AG04450 (cell line): ENCODE measurements around the gene AKAP12. TPM values are rescaled to one million over a fixed set of nuclear protein-coding genes. Genes with fewer than 3 reads are reported as not detected.

Source experiments
- CTCF ChIA-PET: fragments of 300-600, 350-600 bp; formaldehyde crosslinking; extraction: SDS; loops from one replicate; lab custom pipeline; 2022; ENCODE audit warnings: antibody characterized with exemption, inconsistent platforms; lab: Charles Lee
- POLR2A ChIA-PET: fragments of 350-600 bp; formaldehyde crosslinking; extraction: SDS; loops from one replicate; lab custom pipeline; 2021; ENCODE audit warnings: antibody characterized with exemption, inconsistent platforms; lab: Yijun Ruan, JAX
- DNase-seq: peaks from one replicate; pipeline ENCODE4 v3.0.0-alpha.2; 2011; ENCODE audit warnings: low read depth, low spot score
- H3K27ac ChIP-seq: one replicate; pipeline ENCODE4 v1.5.1; 2012; ENCODE audit warnings: low read depth, low read length, control low read depth
- H3K27me3 ChIP-seq: one replicate; pipeline ENCODE4 v1.6.0; 2012; ENCODE audit warnings: low read length; ENCODE audit not compliant: control insufficient read depth, insufficient read depth
- H3K4me3 ChIP-seq: 2 replicates; pipeline ENCODE4 v1.5.1; 2011; ENCODE audit warnings: mild to moderate bottlenecking, low read depth, low read length, control low read depth
- H3K9me3 ChIP-seq: 2 replicates; pipeline ENCODE4 v1.5.1; 2012; ENCODE audit warnings: low read length; ENCODE audit not compliant: control insufficient read depth, insufficient read depth
- polyA plus RNA-seq: library from polyadenylated mRNA; depleted of rRNA; stranded (reverse); fragments of >200 nt; gene quantifications from 2 replicates; pipeline ENCODE4 v1.2.3, GENCODE V29; 2011
- TF ChIP-seq, protein P1 (sequence below): IDR thresholded peaks from 2 replicates; pipeline ENCODE4 v1.5.1; 2011; ENCODE audit warnings: low read depth, low read length, control low read depth, inconsistent platforms

The AKAP12 gene
- polyA plus RNA-seq, 1 experiment = 73.2 TPM

DNA sequence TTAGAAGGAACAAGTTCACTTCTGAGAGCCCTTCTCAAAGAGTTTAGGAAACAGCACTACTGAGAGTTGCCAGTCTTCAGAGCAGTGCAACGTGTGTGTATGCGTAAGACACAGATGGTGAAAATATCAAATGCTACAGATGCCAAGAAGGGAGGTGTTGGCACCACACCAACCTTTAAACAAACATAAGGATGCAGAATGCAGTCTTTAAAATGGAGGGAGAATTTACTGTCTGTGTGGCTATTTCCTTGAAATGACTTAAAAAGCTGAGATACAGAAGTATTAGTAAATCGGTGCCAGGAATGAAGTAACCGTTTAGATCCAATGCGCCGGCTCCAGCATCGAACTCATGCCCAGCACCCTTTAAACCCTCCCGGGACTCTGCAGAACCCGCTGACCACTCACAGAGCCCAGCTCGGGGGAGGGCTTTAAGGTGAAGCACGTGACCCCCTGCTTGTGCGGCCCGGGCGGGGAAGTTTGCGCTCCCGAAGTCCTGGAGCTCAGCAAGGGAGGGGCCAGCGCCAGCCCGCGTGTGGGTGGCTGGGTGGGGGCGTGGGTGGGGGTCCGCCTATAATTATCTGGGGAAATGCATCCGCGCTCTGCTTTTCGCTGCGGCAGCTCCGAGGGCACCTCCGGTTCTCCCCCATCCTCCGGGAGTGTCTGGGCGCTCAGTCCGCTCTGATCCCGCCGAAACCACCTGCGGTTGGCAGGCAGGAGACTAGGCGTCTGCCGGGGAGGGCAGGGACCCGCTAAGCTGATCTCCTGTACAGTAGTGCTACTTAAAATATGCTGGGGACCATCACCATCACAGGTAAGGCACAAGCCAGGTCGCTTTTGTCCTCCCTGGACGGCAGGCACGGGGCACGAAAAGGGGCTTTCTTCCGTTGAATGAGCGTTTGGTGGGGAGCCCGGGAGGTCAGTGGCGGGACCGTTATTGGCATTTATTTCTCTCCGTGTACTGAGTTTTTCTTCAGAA, 85.6 kb downstream of the AKAP12 start:
- CTCF ChIA-PET = interaction anchor here (0.6 to 5.9 kb wide), 57 partner anchors 8 to 1155 kb away, joined by 3 to 158 read pairs (median 6); partner anchors contain the start of gene AKAP12
- H3K4me3 ChIP-seq = peak overlapping the region; percentile 86
- H3K27ac ChIP-seq = peak overlapping the region; percentile 21
- DNase-seq = no peak
- no peaks in the 10 kb centered on the region; the same call in 1 of the 2 replicates for H3K9me3 ChIP-seq
- POLR2A ChIA-PET = interaction anchor here (0.6 to 1.1 kb wide), 6 partner anchors 10 to 374 kb away, joined by 3 to 9 read pairs (median 4); partner anchors contain the start of gene AKAP12
- no peaks in the 10 kb centered on the region for H3K27me3 ChIP-seq
- TF ChIP-seq, protein P1, sequence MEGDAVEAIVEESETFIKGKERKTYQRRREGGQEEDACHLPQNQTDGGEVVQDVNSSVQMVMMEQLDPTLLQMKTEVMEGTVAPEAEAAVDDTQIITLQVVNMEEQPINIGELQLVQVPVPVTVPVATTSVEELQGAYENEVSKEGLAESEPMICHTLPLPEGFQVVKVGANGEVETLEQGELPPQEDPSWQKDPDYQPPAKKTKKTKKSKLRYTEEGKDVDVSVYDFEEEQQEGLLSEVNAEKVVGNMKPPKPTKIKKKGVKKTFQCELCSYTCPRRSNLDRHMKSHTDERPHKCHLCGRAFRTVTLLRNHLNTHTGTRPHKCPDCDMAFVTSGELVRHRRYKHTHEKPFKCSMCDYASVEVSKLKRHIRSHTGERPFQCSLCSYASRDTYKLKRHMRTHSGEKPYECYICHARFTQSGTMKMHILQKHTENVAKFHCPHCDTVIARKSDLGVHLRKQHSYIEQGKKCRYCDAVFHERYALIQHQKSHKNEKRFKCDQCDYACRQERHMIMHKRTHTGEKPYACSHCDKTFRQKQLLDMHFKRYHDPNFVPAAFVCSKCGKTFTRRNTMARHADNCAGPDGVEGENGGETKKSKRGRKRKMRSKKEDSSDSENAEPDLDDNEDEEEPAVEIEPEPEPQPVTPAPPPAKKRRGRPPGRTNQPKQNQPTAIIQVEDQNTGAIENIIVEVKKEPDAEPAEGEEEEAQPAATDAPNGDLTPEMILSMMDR = no peak

GRCh38 chr6:151326116-151326825, 86.5 kb downstream of the AKAP12 start:
- TF ChIP-seq, protein P1 = no peak
- no peaks in the 10 kb centered on the region for H3K27me3 ChIP-seq
- ChIA-PET POLR2A (interaction anchor here (0.6 to 1.1 kb wide), 4 partner anchors 69 to 1531 kb away, joined by 3 to 5 read pairs (median 3); no protein-coding TSS in a partner anchor), CTCF (interaction anchor here (0.6 to 5.9 kb wide), 12 partner anchors 8 to 509 kb away, joined by 3 to 158 read pairs (median 4); no protein-coding TSS in a partner anchor)
- peak overlapping the region; percentile 21 for H3K27ac ChIP-seq
- H3K9me3 ChIP-seq = no peaks in the 10 kb centered on the region; the same call in 1 of the 2 replicates
- H3K4me3 ChIP-seq = peak overlapping the region; percentile 86
- no peak for DNase-seq

- ChIA-PET CTCF (interaction anchor here (2.0 to 5.9 kb wide), 4 partner anchors 8 to 435 kb away, joined by 7 to 158 read pairs (median 84); no protein-coding TSS in a partner anchor), POLR2A (interaction anchor here (0.7 kb wide), 1 partner anchor 298 kb away, joined by 4 read pairs; no protein-coding TSS in a partner anchor)
- no peak for DNase-seq
- TF ChIP-seq, protein P1 = no peak
- Histone ChIP-seq H3K9me3 (no peaks in the 10 kb centered on the region; the same call in 1 of the 2 replicates), H3K27ac (no peak overlapping the region), H3K4me3 (peak overlapping the region; percentile 18; the same call in 1 of the 2 replicates), H3K27me3 (no peaks in the 10 kb centered on the region)
Measured at GRCh38 chr6:151327101-151327500, 87.3 kb downstream of the AKAP12 start.

DNA sequence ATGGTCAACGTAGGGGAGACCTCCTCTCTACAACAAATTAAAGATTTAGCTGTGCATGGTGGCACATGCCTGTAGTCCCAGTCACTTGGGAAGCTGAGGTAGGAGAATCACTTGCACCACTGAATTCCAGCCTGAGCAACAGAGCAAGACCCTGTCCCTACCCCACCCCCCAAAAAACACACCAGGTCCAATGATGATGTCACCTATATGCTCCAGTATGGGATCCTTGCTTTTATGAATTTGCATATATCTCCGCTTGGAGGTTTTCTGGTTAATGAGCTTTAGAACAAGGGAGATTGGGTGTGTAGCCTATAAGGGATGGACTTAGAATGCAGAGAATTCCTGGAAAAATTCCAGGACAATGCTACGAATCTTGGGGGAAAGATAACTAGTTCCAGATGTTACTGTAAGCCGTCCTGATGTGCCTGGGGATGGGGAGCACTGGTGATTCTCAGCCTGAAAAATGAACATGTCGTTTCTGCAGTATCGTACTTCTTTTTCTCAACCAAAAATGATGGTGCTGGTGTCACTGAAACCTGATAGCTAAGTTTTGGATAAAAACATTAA, 90.4 kb downstream of the AKAP12 start:
- ChIA-PET POLR2A (interaction anchor here (0.6 kb wide), 1 partner anchor 146 kb away, joined by 3 read pairs; no protein-coding TSS in a partner anchor), CTCF (interaction anchor here (1.3 to 13.1 kb wide), 3 partner anchors 316 to 515 kb away, joined by 3 to 178 read pairs (median 13); no protein-coding TSS in a partner anchor)
- Histone ChIP-seq H3K4me3 (no peak overlapping the region), H3K27me3 (no peaks in the 10 kb centered on the region), H3K9me3 (no peaks in the 10 kb centered on the region; the same call in 1 of the 2 replicates), H3K27ac (no peak overlapping the region)
- peak; percentile 77 for DNase-seq
- TF ChIP-seq, protein P1 = no peak
